KG1 (cell line): ENCODE measurements around the gene KBTBD3.

Experiments used
- DNase-seq: peaks from one replicate; lab custom pipeline; 2025; lab: John Stamatoyannopoulos, UW

KBTBD3 gene

GRCh38 chr11:106076919-106077608, at the start of gene KBTBD3:
Gene KBTBD3, minus strand, starts transcription at chr11:106077347. Its CDS starts 18,250 bp downstream, at chr11:106059097.
- peak; percentile 99 for DNase-seq

DNA sequence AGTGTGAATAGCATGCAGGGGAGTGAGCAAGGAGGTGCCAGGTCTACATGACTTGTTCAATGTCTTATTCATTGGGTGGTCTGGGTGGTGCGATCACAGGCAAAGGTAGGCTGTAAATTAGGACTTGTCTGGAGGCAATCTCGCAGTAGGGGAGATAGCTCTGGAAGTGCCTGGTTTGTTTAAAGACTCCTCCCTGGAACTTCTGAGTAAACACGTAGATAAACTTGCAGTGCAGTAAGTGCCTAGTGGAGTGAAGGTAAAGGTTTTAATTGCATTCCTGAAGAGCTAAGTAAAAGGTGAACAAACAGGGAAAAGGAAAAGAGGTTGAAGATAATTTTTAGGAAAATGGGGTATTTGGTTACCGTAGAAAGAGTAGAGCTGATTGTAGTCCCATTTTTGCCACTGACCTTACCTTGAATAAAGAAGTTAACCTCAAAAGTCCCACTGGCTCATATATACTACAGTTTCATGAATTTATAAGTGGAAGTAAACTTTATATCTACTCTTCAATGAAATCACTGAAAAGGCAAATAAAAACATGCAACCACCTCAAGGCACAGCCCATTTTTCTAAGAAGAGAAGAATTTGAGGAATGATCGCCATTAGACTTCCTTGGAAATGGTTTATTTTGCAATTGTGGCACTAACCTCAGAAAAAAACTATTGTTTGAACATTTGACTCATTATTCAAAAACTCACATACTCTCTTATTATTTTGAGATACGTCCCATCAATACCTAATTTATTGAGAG, 44.6 kb upstream of the KBTBD3 start:
- no peak for DNase-seq

DNA sequence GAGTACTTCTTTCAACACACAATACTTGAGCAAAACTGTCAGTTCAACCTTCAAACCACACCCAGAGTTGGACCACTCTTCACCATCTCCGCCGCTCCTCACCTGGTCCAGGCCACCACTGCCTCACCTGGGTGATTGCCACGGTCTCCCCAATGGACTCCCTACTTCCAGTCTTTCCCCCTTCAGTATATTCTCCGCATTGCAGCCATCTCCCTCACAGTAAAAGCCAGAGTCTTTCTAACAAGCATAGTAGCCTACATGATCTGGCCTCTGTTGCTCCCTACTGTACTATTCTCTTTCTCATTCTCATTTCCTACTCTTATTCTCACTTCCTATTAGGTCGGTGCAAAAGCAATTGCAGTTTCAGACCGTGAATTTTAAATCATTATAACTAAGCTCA, 28.8 kb upstream of the KBTBD3 start:
- DNase-seq, result no peak

DNA sequence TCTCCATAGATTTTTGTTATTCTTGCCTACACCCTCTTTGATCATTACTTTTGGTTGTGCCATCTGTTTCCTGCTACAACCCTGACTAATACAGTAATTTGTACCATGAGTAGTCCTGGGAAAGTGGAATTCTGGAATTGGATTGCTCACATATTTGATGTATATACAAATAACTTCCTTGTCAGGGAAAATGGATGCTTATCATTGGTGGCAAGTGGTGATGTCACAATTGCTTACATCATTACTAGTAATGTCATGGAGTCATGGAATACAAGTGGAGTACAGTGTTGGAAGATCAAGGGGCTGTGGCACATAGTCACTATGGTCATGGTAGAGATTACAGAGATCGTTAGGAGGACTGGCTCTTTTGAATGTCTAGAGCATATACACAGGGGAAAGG, 24.7 kb upstream of the KBTBD3 start:
- DNase-seq, result no peak

GRCh38 chr11:106101370-106101769, 24.2 kb upstream of the KBTBD3 start:
- no peak for DNase-seq

GRCh38 chr11:106098893-106099553, 21.9 kb upstream of the KBTBD3 start:
- no peak for DNase-seq

GRCh38 chr11:106092446-106092845, 15.3 kb upstream of the KBTBD3 start:
- DNase-seq, result no peak

- no peak for DNase-seq
These were observed 14.5 kb upstream of the KBTBD3 start for GRCh38 chr11:106091480-106092123.

GRCh38 chr11:106088896-106089295, 11.7 kb upstream of the KBTBD3 start:
- no peak for DNase-seq

GRCh38 chr11:106087815-106088435, 10.8 kb upstream of the KBTBD3 start:
- peak; percentile 54 for DNase-seq

DNA sequence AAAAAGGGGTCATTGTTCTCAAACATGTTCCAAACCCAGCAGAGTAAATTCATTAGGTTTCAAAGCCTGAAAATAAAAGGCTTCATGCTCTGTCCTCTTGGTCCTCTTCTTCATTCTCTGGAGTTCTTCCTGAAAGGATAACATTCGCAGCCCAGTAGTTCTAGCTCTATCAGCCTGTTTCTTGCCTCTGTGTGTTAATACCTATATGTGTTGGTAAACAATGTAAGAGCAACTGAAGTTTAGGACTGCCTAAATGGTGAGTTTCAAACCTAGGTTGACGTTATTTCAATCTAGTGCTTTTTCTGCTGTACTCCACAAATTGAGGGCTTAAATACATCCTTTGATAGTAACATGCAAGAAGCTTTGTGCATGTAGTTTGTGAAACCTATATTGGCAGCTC, 9.7 kb upstream of the KBTBD3 start:
- no peak for DNase-seq

DNA sequence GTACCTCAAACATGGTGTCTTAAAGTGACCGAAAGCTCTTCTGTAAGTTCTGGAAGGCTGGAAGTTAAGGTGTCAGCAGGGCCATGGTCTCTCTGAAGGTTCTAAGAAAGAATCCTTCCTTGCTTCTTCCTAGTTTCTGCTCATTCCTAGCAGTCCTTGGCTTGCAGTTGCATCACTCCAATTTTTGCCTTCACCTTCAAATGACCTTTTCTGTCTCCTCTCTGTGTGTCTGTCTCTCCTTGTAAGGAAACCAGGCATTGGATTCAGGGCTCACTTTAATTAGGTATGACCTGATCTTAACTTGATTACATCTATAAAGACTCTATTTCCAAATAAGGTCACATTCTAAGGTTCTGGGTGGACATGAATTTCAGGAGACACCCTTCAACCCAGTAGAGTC, 9.0 kb upstream of the KBTBD3 start:
- no peak for DNase-seq

- DNase-seq, result no peak
These were observed 4.9 kb upstream of the KBTBD3 start for GRCh38 chr11:106082096-106082495.

GRCh38 chr11:106077609-106078455, 685 bp upstream of the KBTBD3 start, which contains the start of gene AASDHPPT:
Gene AASDHPPT, plus strand, starts transcription at chr11:106077662. Its CDS starts 49 bp downstream, at chr11:106077711.
- DNase-seq, result no peak

GRCh38 chr11:106076171-106076918, 802 bp downstream of the KBTBD3 start:
- peak; percentile 78 for DNase-seq

- no peak for DNase-seq
These were observed 4.3 kb downstream of the KBTBD3 start for GRCh38 chr11:106072804-106073203.

DNA sequence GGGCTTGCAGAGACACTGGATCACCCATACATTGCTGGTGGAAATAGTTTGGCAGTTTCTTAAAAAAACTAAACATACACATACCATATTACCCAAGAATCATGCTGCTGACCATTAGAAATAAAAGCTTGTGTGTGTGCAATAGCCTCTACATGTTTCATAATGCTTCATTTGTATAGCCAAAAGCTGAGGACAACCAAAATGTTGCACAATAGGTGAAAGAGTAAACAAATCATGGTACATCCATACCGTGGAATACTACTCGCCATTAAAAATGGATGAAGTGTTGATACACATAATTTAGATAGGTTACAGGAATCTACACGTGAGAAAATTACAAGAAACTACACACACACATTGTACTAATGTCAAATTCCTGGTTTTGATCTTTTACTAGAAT, 6.5 kb downstream of the KBTBD3 start:
- DNase-seq, result no peak

DNA sequence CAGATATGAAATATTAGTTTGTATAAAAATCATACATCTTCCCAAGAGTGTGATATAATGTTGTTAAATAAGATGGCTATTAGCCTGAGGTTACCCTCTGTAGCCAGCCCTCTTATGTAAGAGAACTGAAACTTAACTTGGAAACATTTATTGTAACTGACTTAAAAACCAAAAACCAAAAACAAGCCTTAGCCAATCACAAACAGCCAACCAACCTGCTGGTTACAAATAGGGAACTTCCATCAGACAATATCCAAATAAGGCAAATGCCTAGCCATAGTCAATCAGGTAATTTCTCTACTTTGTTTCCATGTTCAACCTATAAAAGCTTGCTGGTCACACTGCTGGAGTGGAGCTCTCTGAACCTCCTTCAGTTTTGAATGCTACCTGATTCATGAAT, 14.1 kb downstream of the KBTBD3 start:
- DNase-seq, result no peak

GRCh38 chr11:106061954-106062949, 14.9 kb downstream of the KBTBD3 start:
- no peak for DNase-seq
